Activated CD8-positive, alpha-beta memory T cell treated with anti-CD3 and anti-CD28 coated beads for 24 hours (primary cell): ENCODE measurements around the gene IL32.
"Not testable (repeated sequence)": the region's sequence is repeated elsewhere in the genome, so short reads cannot be mapped to it uniquely, and the experiment has no call there.

Experiments used
- DNase-seq: peaks from one replicate; pipeline ENCODE4 v3.0.0-alpha.2; 2020

Gene IL32

GRCh38 chr16:3072576-3073263 lies 7.3 kb downstream of the IL32 start:
- not testable (repeated sequence) for DNase-seq

- no peak for DNase-seq
Observed at GRCh38 chr16:3073448-3073847, 8.0 kb downstream of the IL32 start.

GRCh38 chr16:3074860-3075522 lies 9.6 kb downstream of the IL32 start:
- peak; percentile 87 for DNase-seq

GRCh38 chr16:3075523-3075915 lies 10.1 kb downstream of the IL32 start:
- no peak for DNase-seq

GRCh38 chr16:3075946-3076345 lies 10.5 kb downstream of the IL32 start:
- not testable (repeated sequence) for DNase-seq

DNA sequence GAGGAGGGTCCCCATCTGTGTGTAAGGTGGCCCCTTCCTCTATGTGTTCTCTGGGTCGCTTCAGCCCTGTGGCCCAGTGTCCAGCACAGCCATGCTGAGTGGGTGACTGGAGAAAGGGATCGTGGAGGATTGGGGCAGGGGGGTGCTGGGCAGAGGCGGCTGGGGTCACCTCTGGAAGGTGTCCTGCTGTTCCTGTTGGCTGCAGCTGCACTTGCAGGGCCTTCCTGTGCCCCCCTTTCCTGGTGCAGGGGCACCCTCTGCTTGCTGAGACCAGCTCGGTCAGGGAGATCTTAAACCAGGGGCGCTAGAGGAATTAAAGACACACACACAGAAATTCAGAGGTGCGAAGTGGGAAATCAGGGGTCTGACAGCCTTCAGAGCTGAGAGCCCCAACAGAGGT lies 11.1 kb downstream of the IL32 start:
- no peak for DNase-seq

- no peak for DNase-seq
Observed at GRCh38 chr16:3080024-3080423, 14.6 kb downstream of the IL32 start.

- DNase-seq = not testable (repeated sequence)
Observed at GRCh38 chr16:3081957-3082356, 16.5 kb downstream of the IL32 start.

GRCh38 chr16:3083408-3083807 lies 18.0 kb downstream of the IL32 start:
- not testable (repeated sequence) for DNase-seq

GRCh38 chr16:3084491-3084890 lies 19.1 kb downstream of the IL32 start:
- no peak for DNase-seq

- no peak for DNase-seq
Observed at GRCh38 chr16:3084969-3085670, 19.7 kb downstream of the IL32 start.

- DNase-seq = no peak
Observed at GRCh38 chr16:3085868-3086595, 20.6 kb downstream of the IL32 start.

GRCh38 chr16:3086596-3087242 lies 21.3 kb downstream of the IL32 start:
- no peak for DNase-seq

GRCh38 chr16:3087243-3088235 lies 22.1 kb downstream of the IL32 start:
- DNase-seq = no peak

GRCh38 chr16:3088450-3088849 lies 23.0 kb downstream of the IL32 start:
- DNase-seq = no peak

- DNase-seq = no peak
Observed at GRCh38 chr16:3088925-3089716, 23.7 kb downstream of the IL32 start.

- no peak for DNase-seq
Observed at GRCh38 chr16:3089717-3090592, 24.5 kb downstream of the IL32 start.

DNA sequence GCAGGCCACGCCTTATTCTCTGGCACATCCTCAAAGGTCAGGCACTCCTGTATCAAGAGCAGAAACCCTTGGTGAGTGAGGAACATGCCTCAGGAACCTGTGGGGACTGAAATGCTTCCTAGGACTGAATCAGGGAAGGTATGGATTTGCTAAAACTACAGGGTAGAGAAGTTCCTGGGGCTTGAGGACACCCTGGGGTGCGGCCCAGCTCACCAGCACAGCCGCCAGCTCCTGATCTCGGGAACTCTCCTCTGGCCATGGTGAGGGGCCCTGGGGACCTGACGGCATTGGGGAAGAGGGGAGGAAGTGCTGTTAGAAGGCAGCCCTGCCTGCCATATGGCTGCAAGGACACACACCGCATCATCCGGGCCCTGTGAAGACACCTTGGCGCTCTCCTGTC lies 26.1 kb downstream of the IL32 start:
- DNase-seq = no peak

GRCh38 chr16:3092501-3092941 lies 27.1 kb downstream of the IL32 start:
- DNase-seq = no peak
